HepG2 (cell line): ENCODE measurements around the gene ZFAND3. TPM values are rescaled to one million over a fixed set of nuclear protein-coding genes. Genes with fewer than 3 reads are reported as not detected.

ENCODE experiments used
- ATAC-seq: fragments of 200-7000 bp; cut with Tn5 transposase; 3 replicates; pipeline ENCODE4 v1.9.1; 2020; ENCODE audit warnings: mild to moderate bottlenecking, moderate library complexity
- BruUV-seq: library from RNA; stranded (reverse); fragments of 400-500 nt; replicated peaks from 2 replicates; lab custom pipeline; 2021; lab: Mats Ljungman, UMichigan
- CTCF ChIA-PET: fragments of 300-600 bp; formaldehyde crosslinking; extraction: SDS; loops from one replicate; lab custom pipeline; 2021; ENCODE audit warnings: low total read pairs, inconsistent platforms, low intra/inter-chr PET ratio; lab: Yijun Ruan, JAX
- POLR2A ChIA-PET: fragments of 350-600 bp; sonication (Branson Sonifier 250); formaldehyde crosslinking; loops from one replicate; lab custom pipeline; 2020; ENCODE audit warnings: antibody characterized with exemption, inconsistent platforms; lab: Yijun Ruan, JAX
- DNase-seq: peaks from one replicate; pipeline ENCODE4 v3.0.0-alpha.2; 2015; ENCODE audit warnings: low spot score
- FAIRE-seq: peaks from 3 replicates; lab custom pipeline; 2011; peaks lifted over from hg19 to GRCh38; lab: Jason Lieb, UNC
- H2AFZ ChIP-seq: one replicate; pipeline ENCODE4 v1.6.1; 2011; ENCODE audit warnings: low read length, inconsistent platforms
- H3K27ac ChIP-seq: fragments of 300-600 bp; 3 replicates; pipeline ENCODE4 v1.8.0; 2011; ENCODE audit warnings: mixed run types, mild to moderate bottlenecking, mixed read lengths, low read length, inconsistent platforms; ENCODE audit not compliant: insufficient read depth; ENCODE audit errors: extremely low read length
- H3K27me3 ChIP-seq, 2 experiments: fragments of 200-600 bp in 1 of 2; 2 replicates in 1 of 2; 3 replicates in 1 of 2; pipeline versions ENCODE4 v1.6.0 to v1.8.0; 2011; ENCODE audit warnings: low read length in 2 of 2, mild to moderate bottlenecking in 2 of 2, moderate library complexity in 2 of 2, inconsistent platforms in 1 of 2; ENCODE audit not compliant: insufficient read depth in 2 of 2, control insufficient read depth in 1 of 2
- H3K36me3 ChIP-seq, 2 experiments: fragments of 200-600 bp in 1 of 2; replicated peaks in 1 of 2; 2 replicates in 1 of 2; 3 replicates in 1 of 2; pipeline versions ENCODE4 v1.5.1 to v1.8.0; 2011; ENCODE audit warnings: low read length in 2 of 2, inconsistent platforms in 1 of 2; ENCODE audit not compliant: insufficient read depth in 2 of 2, control insufficient read depth in 1 of 2
- H3K4me1 ChIP-seq: 2 replicates; pipeline ENCODE4 v1.5.1; 2012; ENCODE audit warnings: low read length, inconsistent platforms; ENCODE audit not compliant: insufficient read depth
- H3K4me2 ChIP-seq: 2 replicates; pipeline ENCODE4 v1.6.0; 2011; ENCODE audit warnings: low read depth, low read length, inconsistent platforms
- H3K4me3 ChIP-seq, 3 experiments: fragments of 200-600 bp in 1 of 3; sonication (generic), shearing (Covaris generic) in 1 of 3; replicated peaks in 1 of 3; 2 replicates each; pipeline ENCODE4 v1.5.1; 2011 to 2016; ENCODE audit warnings: low read length in 3 of 3, inconsistent platforms in 2 of 3, low read depth in 2 of 3, mild to moderate bottlenecking in 2 of 3, control low read depth in 1 of 3, mixed read lengths in 1 of 3; ENCODE audit not compliant: insufficient read depth in 1 of 3
- H3K79me2 ChIP-seq: one replicate; pipeline ENCODE4 v1.6.1; 2011; ENCODE audit warnings: low read length, inconsistent platforms; ENCODE audit not compliant: insufficient read depth
- H3K9ac ChIP-seq: 2 replicates; pipeline ENCODE4 v1.6.0; 2011; ENCODE audit warnings: mild to moderate bottlenecking, low read depth, low read length, inconsistent platforms; ENCODE audit not compliant: insufficient read depth
- H3K9me3 ChIP-seq: 2 replicates; pipeline ENCODE4 v1.5.1; 2012; ENCODE audit warnings: mild to moderate bottlenecking, low read length
- H4K20me1 ChIP-seq: 2 replicates; pipeline ENCODE4 v1.6.0; 2011; ENCODE audit warnings: inconsistent platforms, mild to moderate bottlenecking, low read length, moderate library complexity; ENCODE audit not compliant: insufficient read depth
- CEBPZ ChIP-seq: IDR thresholded peaks from 2 replicates; pipeline ENCODE4 v1.6.1; 2012; ENCODE audit warnings: low read length, improper control_type of control experiment
- DZIP1 ChIP-seq: sonication (generic); formaldehyde crosslinking; IDR thresholded peaks from 2 replicates; pipeline ENCODE4 v1.5.0; 2020; ENCODE audit warnings: mild to moderate bottlenecking, missing genetic modification reagents
- IRX3 ChIP-seq: sonication (generic); formaldehyde crosslinking; IDR thresholded peaks from 2 replicates; pipeline ENCODE4 v1.8.1; 2023; ENCODE audit warnings: mild to moderate bottlenecking, low read depth, missing genetic modification reagents, borderline replicate concordance
- KLF11 ChIP-seq: IDR thresholded peaks from 2 replicates; pipeline ENCODE4 v1.6.1; 2016; ENCODE audit warnings: missing compliant biosample characterization
- TAF1 ChIP-seq: sonication (generic); formaldehyde crosslinking; IDR thresholded peaks from 2 replicates; pipeline ENCODE4 v1.4.0; 2020; ENCODE audit warnings: missing genetic modification reagents
- TIGD3 ChIP-seq: sonication (generic); formaldehyde crosslinking; IDR thresholded peaks from 2 replicates; pipeline ENCODE4 v1.5.1; 2020; ENCODE audit warnings: mild to moderate bottlenecking, missing genetic modification reagents, borderline replicate concordance
- ZBTB38 ChIP-seq: sonication (generic); formaldehyde crosslinking; IDR thresholded peaks from 2 replicates; pipeline ENCODE4 v1.5.1; 2020; ENCODE audit warnings: mild to moderate bottlenecking, missing genetic modification reagents
- ZNF180 ChIP-seq: sonication (generic); formaldehyde crosslinking; IDR thresholded peaks from 2 replicates; pipeline ENCODE4 v1.4.0; 2020; ENCODE audit warnings: low read depth, missing genetic modification reagents, borderline replicate concordance
- ZNF367 ChIP-seq: sonication (generic); formaldehyde crosslinking; IDR thresholded peaks from 2 replicates; pipeline ENCODE4 v1.4.0; 2020; ENCODE audit warnings: missing genetic modification reagents, borderline replicate concordance
- ZNF563 ChIP-seq: sonication (generic); formaldehyde crosslinking; IDR thresholded peaks from 2 replicates; pipeline ENCODE4 v1.8.0; 2022; ENCODE audit warnings: mild to moderate bottlenecking, moderate library complexity, missing genetic modification reagents
- WGBS: methylation state at CpG from one replicate; pipeline ENCODE4 v1.1.6; 2017; ENCODE audit warnings: low lambda C conversion rate; 5-methylcytosine and 5-hydroxymethylcytosine counted together
- in situ Hi-C: cut with HindIII; loops from 2 replicates; pipeline ENCODE4 v1.10.0; 2017; ENCODE audit warnings: low pct_unique_long_range_greater_than_20kb; ENCODE audit not compliant: extremely low pct_ligation_motif_present
- intact Hi-C: fragments of 100-400 bp; cut with micrococcal nuclease; formaldehyde crosslinking; loops from one replicate; pipeline ENCODE4 v1.10.0; 2022; ENCODE audit not compliant: unreplicated experiment
- polyA plus RNA-seq, 8 experiments: library from polyadenylated mRNA; depleted of rRNA in 3 of 8; stranded (reverse) in 7 of 8; unstranded in 1 of 8; fragments of >200 nt; fragmentation: Illumina TruSeq in 4 of 8; extraction: Trizol in 4 of 8; gene quantifications; 2 replicates each; pipeline versions ENCODE4 v1.2.1 to v1.2.3, GENCODE V29; 2011 to 2016; ENCODE audit warnings: low read depth in 4 of 8, missing spikeins in 1 of 8, mixed read lengths in 1 of 8; ENCODE audit not compliant: insufficient read depth in 1 of 8
- total RNA-seq, 5 experiments: library from RNA; depleted of rRNA; stranded (reverse); fragments of >200 nt; fragmentation: Illumina TruSeq; extraction: Trizol; gene quantifications; 2 replicates each; pipeline ENCODE4 v1.2.3, GENCODE V29; 2016; ENCODE audit warnings: low read depth in 1 of 5
- TF ChIP-seq, protein P1 (sequence below): sonication (generic); formaldehyde crosslinking; IDR thresholded peaks from 2 replicates; pipeline ENCODE4 v1.4.0; 2020; ENCODE audit warnings: mild to moderate bottlenecking, missing genetic modification reagents

The ZFAND3 gene
- total and polyA plus RNA-seq, 2 of the 13 experiments (the other 11 are each of a cell fraction or from before 2014, with no cell fraction given) = 16.4 to 17.1 TPM

DNA sequence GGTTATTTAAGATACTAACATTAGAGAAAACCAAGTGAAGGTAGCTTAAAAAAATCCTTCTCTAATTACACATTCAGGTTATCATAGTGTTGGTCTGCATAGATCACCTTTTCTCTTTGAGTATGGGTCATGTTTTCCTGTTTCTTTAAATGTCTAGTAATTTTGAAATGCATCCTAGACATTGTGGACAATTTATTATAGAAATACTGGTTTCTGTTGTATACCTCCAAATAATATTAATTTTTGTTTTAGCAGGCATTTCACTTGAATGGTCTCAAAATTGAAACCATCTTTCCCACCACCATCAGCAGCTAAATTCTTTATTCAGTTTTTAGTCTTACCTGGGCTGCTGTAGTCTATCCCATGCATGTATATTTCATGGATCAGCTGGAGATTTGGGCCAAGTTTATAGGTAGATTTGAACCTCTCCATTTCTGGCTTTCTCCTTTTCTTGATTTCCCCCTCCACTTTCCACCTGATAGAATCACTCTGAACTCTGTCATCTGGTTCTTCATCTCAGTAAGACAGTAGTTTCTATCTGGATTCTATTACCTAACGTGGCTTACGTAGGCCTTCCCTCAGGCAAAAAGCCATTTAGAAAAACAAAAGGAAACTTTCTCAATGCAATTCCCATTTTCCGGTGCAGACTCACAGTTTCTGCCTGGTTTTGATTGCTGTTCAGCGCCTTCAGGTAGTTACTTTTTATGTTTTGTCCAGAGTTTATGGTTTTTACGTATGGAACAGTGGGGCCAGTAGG is 52.3 kb downstream of the ZFAND3 start (continued):
- TF ChIP-seq, protein P1, sequence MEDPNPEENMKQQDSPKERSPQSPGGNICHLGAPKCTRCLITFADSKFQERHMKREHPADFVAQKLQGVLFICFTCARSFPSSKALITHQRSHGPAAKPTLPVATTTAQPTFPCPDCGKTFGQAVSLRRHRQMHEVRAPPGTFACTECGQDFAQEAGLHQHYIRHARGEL (CRISPR knock-in tag) = no peak
- TF ChIP-seq ZNF180 (CRISPR knock-in tag) (no peak), ZNF367 (no peak)

DNA sequence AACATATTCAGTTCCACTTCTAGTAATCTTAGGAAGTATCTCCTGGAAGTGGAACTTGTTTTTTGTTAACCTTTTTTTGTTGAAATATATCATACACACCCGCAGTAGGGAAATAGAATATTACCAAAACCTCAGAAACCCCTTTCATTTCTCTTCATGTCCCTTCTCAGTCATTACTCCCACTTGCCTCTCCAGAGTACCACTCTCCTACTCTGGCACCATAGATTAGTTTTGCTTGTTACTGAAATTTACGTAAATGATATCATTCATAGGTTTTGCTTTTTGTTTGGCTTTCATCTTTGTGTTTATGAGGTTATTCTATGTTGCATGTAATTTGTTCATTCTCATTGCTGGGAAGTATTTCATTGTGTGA is 52.8 kb downstream of the ZFAND3 start:
- Histone ChIP-seq H3K4me2 (no peak overlapping the region), H3K4me1 (peaks cover 6% of the 10 kb centered on the region; the same call in 1 of the 2 replicates), H3K36me3 (no peaks in the 10 kb centered on the region), H2AFZ (no peak overlapping the region), H4K20me1 (peaks cover 36% of the 10 kb centered on the region), H3K27me3 (no peaks in the 10 kb centered on the region), H3K79me2 (peaks cover 92% of the 10 kb centered on the region), H3K9ac (no peak overlapping the region), H3K4me3 (no peak overlapping the region), H3K27ac (no peak overlapping the region), H3K9me3 (no peaks in the 10 kb centered on the region)
- DNase-seq (no peak), ATAC-seq (no peak), FAIRE-seq (no peak)
- intact Hi-C loops (no loop called here), in situ Hi-C loops (no loop called here)
- ChIA-PET POLR2A (interaction anchor here (0.6 kb wide), 1 partner anchor 121 kb away, joined by 3 read pairs; no protein-coding TSS in a partner anchor), CTCF (no interaction called here)
- WGBS = 99% methylated on average over 2 of the region's 2 CpGs
- no peak for TF ChIP-seq TAF1
- TF ChIP-seq CEBPZ = no peak
- TF ChIP-seq ZBTB38 (CRISPR knock-in tag) = no peak
- no peak for TF ChIP-seq KLF11
- no peak for TF ChIP-seq ZNF563 (CRISPR knock-in tag)
- no peak for TF ChIP-seq IRX3 (CRISPR knock-in tag)
- no peak for TF ChIP-seq TIGD3
- TF ChIP-seq DZIP1 = no peak
- BruUV-seq = no TSS peak
